ENCODE measurements around the gene C19orf67.

C19orf67 gene

GRCh38 chr19:14090509-14091080 is 5.0 kb upstream of the C19orf67 start, which contains the start of gene SAMD1:
SAMD1 (minus strand) TSS chr19:14090751.
- TF ChIP-seq CTCF (IDR thresholded peaks at IDR 0.05; ENCODE audit: low read depth, low read length) = no peak
- peak; percentile 79 for DNase-seq (ENCODE audit: extremely low read depth, low read depth)

GRCh38 chr19:14089662-14090508 is 4.3 kb upstream of the C19orf67 start:
- DNase-seq (ENCODE audit: extremely low read depth, low read depth) = no peak
- TF ChIP-seq CTCF (IDR thresholded peaks at IDR 0.05; ENCODE audit: low read depth, low read length) = no peak; the same call in 1 of the 2 replicates

- peak; percentile 2 for TF ChIP-seq CTCF (IDR thresholded peaks at IDR 0.05; ENCODE audit: low read depth, low read length)
- DNase-seq (ENCODE audit: extremely low read depth, low read depth) = no peak
These were observed 3.8 kb upstream of the C19orf67 start for GRCh38 chr19:14089412-14089661.

- no peak for DNase-seq (ENCODE audit: extremely low read depth, low read depth)
- no peak for TF ChIP-seq CTCF (IDR thresholded peaks at IDR 0.05; ENCODE audit: low read depth, low read length)
These were observed 3.2 kb upstream of the C19orf67 start for GRCh38 chr19:14088634-14089411.

- DNase-seq (ENCODE audit: extremely low read depth, low read depth) = no peak
- no peak for TF ChIP-seq CTCF (IDR thresholded peaks at IDR 0.05; ENCODE audit: low read depth, low read length)
These were observed 515 bp upstream of the C19orf67 start for GRCh38 chr19:14086098-14086497.

GRCh38 chr19:14082675-14082960 is 3.0 kb downstream of the C19orf67 start:
- no peak for DNase-seq (ENCODE audit: extremely low read depth, low read depth)
- no peak for TF ChIP-seq CTCF (IDR thresholded peaks at IDR 0.05; ENCODE audit: low read depth, low read length)
